Mesenchymal stem cell (in vitro differentiated cells and primary cell): Measurements from ENCODE around the gene MEGF11.

Source experiments
- DNase-seq: peaks from one replicate; pipeline ENCODE4 v3.0.0-alpha.2; 2013
- H2AFZ ChIP-seq: one replicate; pipeline ENCODE4 v1.6.1; 2013; ENCODE audit warnings: low read depth, mild to moderate bottlenecking, control low read depth, inconsistent platforms, low read length, moderate library complexity
- H2AK5ac ChIP-seq: 2 replicates; pipeline ENCODE4 v1.6.1; 2013; ENCODE audit warnings: low read length, moderate library complexity, mild to moderate bottlenecking, inconsistent platforms; ENCODE audit not compliant: severe bottlenecking
- H2BK120ac ChIP-seq: one replicate; pipeline ENCODE4 v1.6.1; 2013; ENCODE audit warnings: low read depth, mild to moderate bottlenecking, inconsistent platforms, low read length, moderate library complexity
- H2BK12ac ChIP-seq, 2 experiments: one replicate each; pipeline ENCODE4 v1.6.1; 2013; ENCODE audit warnings: inconsistent platforms in 2 of 2, low read length in 2 of 2, mild to moderate bottlenecking in 2 of 2, moderate library complexity in 2 of 2, control low read depth in 1 of 2
- H2BK15ac ChIP-seq: one replicate; pipeline ENCODE4 v1.6.1; 2013; ENCODE audit warnings: mild to moderate bottlenecking, low read depth, inconsistent platforms; ENCODE audit not compliant: poor library complexity, severe bottlenecking
- H2BK5ac ChIP-seq: 2 replicates; pipeline ENCODE4 v1.6.1; 2013; ENCODE audit warnings: low read depth, mild to moderate bottlenecking, low read length, control low read depth, inconsistent platforms; ENCODE audit not compliant: poor library complexity, severe bottlenecking
- H3K14ac ChIP-seq, 2 experiments: one replicate each; pipeline ENCODE4 v1.6.1; 2013; ENCODE audit warnings: inconsistent platforms in 2 of 2, low read length in 2 of 2, control low read depth in 1 of 2, mild to moderate bottlenecking in 1 of 2, moderate library complexity in 1 of 2
- H3K18ac ChIP-seq, 2 experiments: one replicate each; pipeline ENCODE4 v1.6.1; 2013; ENCODE audit warnings: inconsistent platforms in 2 of 2, low read length in 2 of 2, control low read depth in 1 of 2, low read depth in 1 of 2, mild to moderate bottlenecking in 1 of 2
- H3K23ac ChIP-seq, 2 experiments: one replicate each; pipeline ENCODE4 v1.6.1; 2013; ENCODE audit warnings: inconsistent platforms in 2 of 2, low read length in 2 of 2, mild to moderate bottlenecking in 2 of 2, moderate library complexity in 2 of 2, control low read depth in 1 of 2
- H3K27ac ChIP-seq: 2 replicates; pipeline ENCODE4 v1.5.1; 2013; ENCODE audit warnings: mild to moderate bottlenecking, moderate library complexity, low read length, control low read depth, inconsistent platforms; ENCODE audit not compliant: poor library complexity, severe bottlenecking
- H3K27me3 ChIP-seq, 2 experiments: 2 replicates each; pipeline versions ENCODE4 v1.6.1 to v1.7.0; 2013; ENCODE audit warnings: low read length in 2 of 2, mild to moderate bottlenecking in 2 of 2, moderate library complexity in 2 of 2, control low read depth in 1 of 2, inconsistent platforms in 1 of 2; ENCODE audit not compliant: control insufficient read depth in 1 of 2, insufficient read depth in 1 of 2
- H3K36me3 ChIP-seq, 2 experiments: 2 replicates each; pipeline versions ENCODE4 v1.6.1 to v1.7.0; 2013; ENCODE audit warnings: low read length in 2 of 2, control low read depth in 1 of 2, inconsistent platforms in 1 of 2, low read depth in 1 of 2, mild to moderate bottlenecking in 1 of 2; ENCODE audit not compliant: insufficient read depth in 2 of 2, control insufficient read depth in 1 of 2
- H3K4ac ChIP-seq, 2 experiments: one replicate each; pipeline ENCODE4 v1.6.1; 2013; ENCODE audit warnings: inconsistent platforms in 2 of 2, low read length in 2 of 2, mild to moderate bottlenecking in 2 of 2, moderate library complexity in 2 of 2, control low read depth in 1 of 2, low read depth in 1 of 2
- H3K4me1 ChIP-seq: 2 replicates; pipeline ENCODE4 v1.6.1; 2013; ENCODE audit warnings: low read depth, low read length, control low read depth; ENCODE audit not compliant: control insufficient read depth, insufficient read depth
- H3K4me2 ChIP-seq: 2 replicates; pipeline ENCODE4 v1.6.1; 2013; ENCODE audit warnings: low read length, mild to moderate bottlenecking, inconsistent platforms; ENCODE audit not compliant: poor library complexity, severe bottlenecking
- H3K4me3 ChIP-seq, 2 experiments: 2 replicates each; pipeline versions ENCODE4 v1.5.1 to v1.7.0; 2013; ENCODE audit warnings: low read length in 2 of 2, mild to moderate bottlenecking in 2 of 2, control low read depth in 1 of 2, low read depth in 1 of 2; ENCODE audit not compliant: insufficient read depth in 1 of 2
- H3K79me1 ChIP-seq: replicated peaks from 2 replicates; pipeline ENCODE4 v1.6.1; 2013; ENCODE audit warnings: mild to moderate bottlenecking, control low read depth, low read length, inconsistent platforms; ENCODE audit not compliant: poor library complexity, severe bottlenecking
- H3K9ac ChIP-seq: 2 replicates; pipeline ENCODE4 v1.7.0; 2013; ENCODE audit warnings: mild to moderate bottlenecking, low read length, moderate library complexity
- H3K9me3 ChIP-seq: 2 replicates; pipeline ENCODE4 v1.7.0; 2013; ENCODE audit warnings: mild to moderate bottlenecking, low read length; ENCODE audit not compliant: control insufficient read depth
- H4K8ac ChIP-seq: one replicate; pipeline ENCODE4 v1.6.1; 2013; ENCODE audit warnings: inconsistent platforms, mild to moderate bottlenecking, low read length, moderate library complexity
- H4K91ac ChIP-seq: one replicate; pipeline ENCODE4 v1.6.1; 2013; ENCODE audit warnings: mild to moderate bottlenecking, low read length, inconsistent platforms
- WGBS: methylation state at CpG from one replicate; pipeline ENCODE4 v1.1.7; 2013; ENCODE audit warnings: mixed read lengths; 5-methylcytosine and 5-hydroxymethylcytosine counted together

The MEGF11 gene

GRCh38 chr15:66107070-66107469, 146.5 kb downstream of the MEGF11 start:
- H3K4me1 ChIP-seq: no peaks in the 10 kb centered on the region
- no peaks in the 10 kb centered on the region for H3K36me3 ChIP-seq
- no peak overlapping the region for H3K23ac ChIP-seq
- H2AK5ac ChIP-seq: no peak overlapping the region
- H3K4me3 ChIP-seq: no peak overlapping the region
- H3K79me1 ChIP-seq: no peaks in the 10 kb centered on the region
- no peak overlapping the region for H2BK120ac ChIP-seq
- no peak overlapping the region for H2BK5ac ChIP-seq
- peaks cover 78 to 99% of the 10 kb centered on the region in 2 experiments for H3K27me3 ChIP-seq
- H3K9me3 ChIP-seq: no peaks in the 10 kb centered on the region
- H4K8ac ChIP-seq: no peak overlapping the region
- 83% methylated on average over 7 of the region's 7 CpGs for WGBS
- H3K9ac ChIP-seq: no peak overlapping the region
- no peak overlapping the region for H2BK15ac ChIP-seq
- H2BK12ac ChIP-seq: no peak overlapping the region
- no peak for DNase-seq
- H3K27ac ChIP-seq: no peak overlapping the region
- no peak overlapping the region for H3K4ac ChIP-seq
- H2AFZ ChIP-seq: no peak overlapping the region
- H4K91ac ChIP-seq: no peak overlapping the region
- no peak overlapping the region for H3K18ac ChIP-seq
- no peak overlapping the region for H3K14ac ChIP-seq
- no peak overlapping the region for H3K4me2 ChIP-seq

- Histone ChIP-seq H3K4me3 (no peak overlapping the region), H3K27me3 (peaks cover 78 to 95% of the 10 kb centered on the region in 2 experiments), H3K14ac (no peak overlapping the region), H3K18ac (no peak overlapping the region), H3K4me1 (no peaks in the 10 kb centered on the region), H3K4me2 (no peak overlapping the region), H3K9ac (no peak overlapping the region), H3K4ac (no peak overlapping the region), H2BK120ac (no peak overlapping the region), H2AK5ac (no peak overlapping the region), H3K9me3 (no peaks in the 10 kb centered on the region), H2BK15ac (no peak overlapping the region), H2BK12ac (no peak overlapping the region), H3K36me3 (no peaks in the 10 kb centered on the region), H3K27ac (no peak overlapping the region), H2AFZ (no peak overlapping the region), H3K23ac (no peak overlapping the region), H2BK5ac (no peak overlapping the region), H4K8ac (no peak overlapping the region), H3K79me1 (no peaks in the 10 kb centered on the region), H4K91ac (no peak overlapping the region)
- no peak for DNase-seq
- 85% methylated on average over 6 of the region's 9 CpGs for WGBS
Observed at GRCh38 chr15:66105286-66106265, 148.0 kb downstream of the MEGF11 start.

GRCh38 chr15:66103293-66103590, 150.3 kb downstream of the MEGF11 start:
- Histone ChIP-seq H3K36me3 (no peaks in the 10 kb centered on the region), H3K79me1 (no peaks in the 10 kb centered on the region), H3K4me3 (no peak overlapping the region), H2AFZ (no peak overlapping the region), H3K27me3 (peaks cover 69 to 92% of the 10 kb centered on the region in 2 experiments), H3K4me2 (no peak overlapping the region), H2BK12ac (no peak overlapping the region), H3K4me1 (no peaks in the 10 kb centered on the region), H3K14ac (no peak overlapping the region), H2BK15ac (no peak overlapping the region), H3K9ac (no peak overlapping the region), H3K23ac (no peak overlapping the region), H2AK5ac (no peak overlapping the region), H2BK5ac (no peak overlapping the region), H3K4ac (no peak overlapping the region), H4K8ac (no peak overlapping the region), H3K9me3 (no peaks in the 10 kb centered on the region), H3K27ac (no peak overlapping the region), H3K18ac (no peak overlapping the region), H4K91ac (no peak overlapping the region), H2BK120ac (no peak overlapping the region)
- WGBS: 82% methylated on average over 3 of the region's 3 CpGs
- no peak for DNase-seq

GRCh38 chr15:66102563-66103292, 150.8 kb downstream of the MEGF11 start:
- H2BK15ac ChIP-seq: no peak overlapping the region
- H2BK5ac ChIP-seq: no peak overlapping the region
- no peak overlapping the region for H3K27ac ChIP-seq
- WGBS: 93% methylated on average over 4 of the region's 5 CpGs
- no peak overlapping the region for H3K14ac ChIP-seq
- H3K4ac ChIP-seq: no peak overlapping the region
- no peak overlapping the region for H2AK5ac ChIP-seq
- no peaks in the 10 kb centered on the region for H3K9me3 ChIP-seq
- H3K4me3 ChIP-seq: no peak overlapping the region
- H3K4me1 ChIP-seq: no peaks in the 10 kb centered on the region
- no peak overlapping the region for H3K9ac ChIP-seq
- H2AFZ ChIP-seq: no peak overlapping the region
- no peak overlapping the region for H4K91ac ChIP-seq
- H3K79me1 ChIP-seq: no peaks in the 10 kb centered on the region
- H3K23ac ChIP-seq: no peak overlapping the region
- no peak overlapping the region for H4K8ac ChIP-seq
- no peak overlapping the region for H3K18ac ChIP-seq
- H3K4me2 ChIP-seq: no peak overlapping the region
- H3K27me3 ChIP-seq: peaks cover 70 to 92% of the 10 kb centered on the region in 2 experiments
- no peak overlapping the region for H2BK12ac ChIP-seq
- H3K36me3 ChIP-seq: no peaks in the 10 kb centered on the region
- no peak overlapping the region for H2BK120ac ChIP-seq
- no peak for DNase-seq
